Hematopoietic multipotent progenitor cell treated with erythropoietin and hydrocortisone succinate and interleukin-3 and kit ligand, for 6 days (in vitro differentiated cells): ENCODE measurements around the gene CASD1.

Experiments used
- DNase-seq: peaks from one replicate; pipeline ENCODE4 v3.0.0-alpha.2; 2015

CASD1 gene

DNA sequence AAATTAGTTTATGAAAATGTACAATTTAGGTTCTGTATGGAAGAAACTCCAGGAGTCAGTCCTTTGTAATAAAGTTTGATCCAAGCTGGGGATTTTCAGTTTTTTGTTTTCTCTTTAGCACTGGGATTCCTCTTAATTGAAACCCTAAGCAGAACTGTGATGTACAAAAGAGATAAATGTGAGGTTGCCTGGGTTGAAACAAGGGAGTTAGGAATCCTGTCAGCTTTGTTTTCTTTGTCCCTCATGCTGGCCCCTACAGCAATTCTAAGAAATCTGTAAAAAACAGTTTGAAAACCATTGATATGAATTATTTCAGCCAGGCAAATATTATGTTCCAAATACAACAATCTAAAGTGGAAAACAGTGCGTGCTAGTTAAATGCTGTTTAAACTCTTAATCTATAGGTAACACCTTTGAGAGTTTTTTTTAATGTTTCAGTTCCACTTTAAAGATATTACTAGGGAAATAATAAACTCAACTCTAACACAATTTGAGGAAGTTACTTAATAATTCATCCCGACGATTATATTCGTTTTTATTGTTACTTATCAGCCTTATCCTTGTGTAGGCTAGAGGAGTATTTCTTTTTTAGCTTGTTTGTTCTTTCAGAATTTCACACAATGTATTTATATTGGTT lies 81.0 kb downstream of the CASD1 start:
- no peak for DNase-seq

DNA sequence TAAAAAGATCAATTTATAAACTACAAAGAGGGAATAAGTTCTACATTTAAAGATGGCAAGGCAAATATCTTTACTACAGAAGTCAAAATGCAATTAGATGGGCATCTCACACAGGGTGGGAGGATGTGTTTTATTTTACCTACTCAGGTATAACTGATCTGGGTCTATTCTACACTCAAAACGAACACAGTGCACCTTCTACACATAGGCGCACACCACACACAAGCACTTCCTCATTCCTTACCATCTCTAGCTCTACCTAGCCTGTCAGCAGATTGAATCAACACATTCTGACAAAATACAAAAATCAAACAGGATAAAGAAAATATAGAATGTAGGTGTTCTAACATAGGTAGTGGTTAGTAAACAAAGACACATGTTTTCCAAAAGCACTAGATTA lies 81.6 kb downstream of the CASD1 start:
- DNase-seq = no peak

- no peak for DNase-seq
Measured at GRCh38 chr7:94594882-94595281, 85.3 kb downstream of the CASD1 start.

GRCh38 chr7:94595717-94596116 lies 86.1 kb downstream of the CASD1 start:
- no peak for DNase-seq

DNA sequence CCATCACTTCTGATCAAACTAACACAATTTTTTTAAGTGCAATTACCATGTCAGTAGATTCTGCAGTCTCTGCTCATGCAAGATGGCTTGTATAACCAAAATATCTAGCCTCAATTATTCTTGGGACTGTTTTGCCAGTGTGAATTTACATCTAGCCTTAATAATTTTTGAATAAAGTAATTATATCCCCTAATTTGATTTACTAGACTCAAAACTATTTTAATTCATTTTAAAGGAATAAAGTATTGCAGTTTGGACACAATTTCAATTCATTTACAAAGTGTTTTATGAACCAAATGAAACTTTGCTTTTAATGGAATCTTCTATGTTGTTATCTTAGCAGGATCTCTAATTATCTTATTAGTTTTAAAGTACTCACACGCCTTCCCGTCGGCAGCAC lies 90.7 kb downstream of the CASD1 start:
- DNase-seq = no peak

DNA sequence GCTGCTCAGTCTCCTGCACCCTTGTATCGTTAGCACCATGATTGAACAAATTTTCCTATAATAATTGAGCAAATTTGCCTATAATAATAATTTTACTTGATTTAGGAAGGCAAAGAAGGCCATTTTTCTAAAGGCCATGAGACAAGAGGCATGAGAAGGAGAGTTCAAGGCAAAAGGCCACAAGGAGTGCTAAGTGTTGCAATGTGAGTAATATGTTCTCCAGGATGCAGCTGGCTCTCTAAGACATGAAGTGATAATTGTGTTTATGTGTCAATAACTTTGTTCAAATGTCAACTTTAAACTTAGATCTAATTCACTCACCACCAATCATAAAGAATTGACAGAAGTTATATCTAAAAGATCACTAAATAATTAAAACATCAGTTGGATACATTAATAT lies 92.6 kb downstream of the CASD1 start:
- no peak for DNase-seq

DNA sequence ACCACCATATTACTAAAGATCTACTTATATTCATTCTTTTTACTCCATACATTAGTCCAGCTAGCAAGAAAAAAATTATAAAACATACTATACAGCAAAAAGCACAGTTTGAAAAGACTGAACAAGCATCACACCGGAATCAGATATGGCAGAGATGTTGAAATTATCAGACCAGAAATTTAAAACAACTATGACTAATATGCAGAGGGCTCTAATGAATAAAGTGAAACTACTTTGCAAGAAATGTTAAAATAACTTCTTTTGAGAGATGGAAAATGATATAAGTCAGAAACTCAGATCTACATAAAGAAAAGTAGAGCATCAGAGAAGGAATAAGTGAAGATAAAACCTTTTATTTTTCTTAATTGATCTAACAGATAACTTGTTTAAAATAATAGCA lies 95.4 kb downstream of the CASD1 start:
- no peak for DNase-seq
